Caco-2 (cell line): Measurements from ENCODE around the gene BMERB1. TPM values are rescaled to one million over a fixed set of nuclear protein-coding genes. Genes with fewer than 3 reads are reported as not detected.

Source experiments
- BruUV-seq: library from RNA; stranded (reverse); fragments of 400-500 nt; replicated peaks from 2 replicates; lab custom pipeline; 2021; lab: Mats Ljungman, UMichigan
- CTCF ChIA-PET: fragments of 300-600 bp; sonication (Branson Sonifier 250); formaldehyde crosslinking; loops from one replicate; lab custom pipeline; 2022; ENCODE audit warnings: antibody characterized with exemption; lab: Charles Lee
- POLR2A ChIA-PET: fragments of 300-600 bp; sonication (Branson Sonifier 250); formaldehyde crosslinking; loops from one replicate; lab custom pipeline; 2022; ENCODE audit warnings: antibody characterized with exemption; lab: Charles Lee
- DNase-seq, 2 experiments: peaks; one replicate each; pipeline versions ENCODE4 v3.0.0 to v3.0.0-alpha.2; 2020 to 2022
- H3K27me3 ChIP-seq: replicated peaks from 2 replicates; pipeline ENCODE4 v1.6.0; 2011; ENCODE audit warnings: low read length; ENCODE audit not compliant: control insufficient read depth, insufficient read depth
- H3K36me3 ChIP-seq: 2 replicates; pipeline ENCODE4 v1.5.1; 2011; ENCODE audit warnings: low read length; ENCODE audit not compliant: control insufficient read depth, insufficient read depth
- H3K4me1 ChIP-seq: fragments of 250-450 bp; sonication (Bioruptor Pico); 2 replicates; pipeline ENCODE4 v1.5.1; 2020; ENCODE audit warnings: mild to moderate bottlenecking
- H3K4me3 ChIP-seq: 2 replicates; pipeline ENCODE4 v1.5.1; 2011; ENCODE audit warnings: low read depth, mild to moderate bottlenecking, control low read depth, low read length
- H3K9me3 ChIP-seq: fragments of 250-450 bp; sonication (Bioruptor Pico); 2 replicates; pipeline ENCODE4 v1.5.1; 2020; ENCODE audit warnings: mild to moderate bottlenecking, moderate library complexity
- H3K27ac Mint-ChIP-seq: one replicate; pipeline ENCODE4 v1.8.0; 2022; ENCODE audit warnings: mixed read lengths; ENCODE audit not compliant: unreplicated experiment
- H3K27me3 Mint-ChIP-seq: one replicate; pipeline ENCODE4 v1.8.0; 2022; ENCODE audit warnings: mixed read lengths; ENCODE audit not compliant: insufficient read depth, unreplicated experiment
- H3K36me3 Mint-ChIP-seq: one replicate; pipeline ENCODE4 v1.8.0; 2022; ENCODE audit warnings: mild to moderate bottlenecking, mixed read lengths; ENCODE audit not compliant: insufficient read depth, unreplicated experiment
- H3K4me1 Mint-ChIP-seq: one replicate; pipeline ENCODE4 v1.8.0; 2022; ENCODE audit warnings: low read depth, mixed read lengths; ENCODE audit not compliant: unreplicated experiment
- H3K4me3 Mint-ChIP-seq: one replicate; pipeline ENCODE4 v1.8.0; 2022; ENCODE audit warnings: mild to moderate bottlenecking, moderate library complexity, mixed read lengths; ENCODE audit not compliant: unreplicated experiment
- H3K9me3 Mint-ChIP-seq: one replicate; pipeline ENCODE4 v1.8.0; 2022; ENCODE audit warnings: mixed read lengths; ENCODE audit not compliant: unreplicated experiment
- intact Hi-C: fragments of 100-400 bp; cut with micrococcal nuclease; formaldehyde crosslinking; loops from one replicate; pipeline ENCODE4 v1.10.0; 2022; ENCODE audit not compliant: unreplicated experiment
- total RNA-seq: library from RNA; stranded (reverse); gene quantifications from 2 replicates; pipeline ENCODE4 v1.2.3, GENCODE V29; 2022
- TF ChIP-seq, protein P1 (sequence below), 2 experiments: fragments of 200-600 bp in 1 of 2; IDR thresholded peaks; 1 replicate in 1 of 2; 2 replicates in 1 of 2; pipeline versions ENCODE4 v1.5.1 to v1.8.0; 2011 to 2022; ENCODE audit warnings: antibody characterized with exemption in 1 of 2, control low read depth in 1 of 2, inconsistent platforms in 1 of 2, low read depth in 1 of 2, low read length in 1 of 2, mild to moderate bottlenecking in 1 of 2, moderate library complexity in 1 of 2; ENCODE audit not compliant: insufficient read depth in 1 of 2, severe bottlenecking in 1 of 2, unreplicated experiment in 1 of 2

BMERB1 gene
- total RNA-seq, 1 experiment from 2014 or later: not detected

- BruUV-seq: no TSS peak
These were observed 26.2 kb downstream of the BMERB1 start for GRCh38 chr16:15460601-15461000.

GRCh38 chr16:15461376-15461775 lies 27.0 kb downstream of the BMERB1 start:
- CTCF ChIA-PET: no interaction called here
- Mint-ChIP-seq H3K27ac (no peak overlapping the region), H3K36me3 (no peaks in the 10 kb centered on the region), H3K4me3 (no peak overlapping the region), H3K9me3 (no peaks in the 10 kb centered on the region), H3K4me1 (peaks cover 5% of the 10 kb centered on the region), H3K27me3 (peaks cover 10% of the 10 kb centered on the region)
- BruUV-seq: no TSS peak
- H3K27me3 ChIP-seq: no peaks in the 10 kb centered on the region
- no peaks in the 10 kb centered on the region for H3K9me3 ChIP-seq
- H3K4me3 ChIP-seq: no peak overlapping the region
- POLR2A ChIA-PET: no interaction called here
- no peaks in the 10 kb centered on the region for H3K4me1 ChIP-seq
- DNase-seq: no peak
- H3K36me3 ChIP-seq: no peaks in the 10 kb centered on the region
- intact Hi-C loops: no loop called here
- TF ChIP-seq, protein P1, sequence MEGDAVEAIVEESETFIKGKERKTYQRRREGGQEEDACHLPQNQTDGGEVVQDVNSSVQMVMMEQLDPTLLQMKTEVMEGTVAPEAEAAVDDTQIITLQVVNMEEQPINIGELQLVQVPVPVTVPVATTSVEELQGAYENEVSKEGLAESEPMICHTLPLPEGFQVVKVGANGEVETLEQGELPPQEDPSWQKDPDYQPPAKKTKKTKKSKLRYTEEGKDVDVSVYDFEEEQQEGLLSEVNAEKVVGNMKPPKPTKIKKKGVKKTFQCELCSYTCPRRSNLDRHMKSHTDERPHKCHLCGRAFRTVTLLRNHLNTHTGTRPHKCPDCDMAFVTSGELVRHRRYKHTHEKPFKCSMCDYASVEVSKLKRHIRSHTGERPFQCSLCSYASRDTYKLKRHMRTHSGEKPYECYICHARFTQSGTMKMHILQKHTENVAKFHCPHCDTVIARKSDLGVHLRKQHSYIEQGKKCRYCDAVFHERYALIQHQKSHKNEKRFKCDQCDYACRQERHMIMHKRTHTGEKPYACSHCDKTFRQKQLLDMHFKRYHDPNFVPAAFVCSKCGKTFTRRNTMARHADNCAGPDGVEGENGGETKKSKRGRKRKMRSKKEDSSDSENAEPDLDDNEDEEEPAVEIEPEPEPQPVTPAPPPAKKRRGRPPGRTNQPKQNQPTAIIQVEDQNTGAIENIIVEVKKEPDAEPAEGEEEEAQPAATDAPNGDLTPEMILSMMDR (IDR thresholded peaks at IDR 0.05; ENCODE audit: insufficient read depth in 1 of 2, low read depth in 1 of 2, low read length in 1 of 2, severe bottlenecking in 1 of 2, unreplicated experiment in 1 of 2): no peak

More at GRCh38 chr16:15460601-15461000, 26.2 kb downstream of the BMERB1 start:
- ChIA-PET POLR2A (no interaction called here), CTCF (interaction anchor here (0.7 kb wide), 1 partner anchor 97 kb away, joined by 3 read pairs; no protein-coding TSS in a partner anchor)
- Mint-ChIP-seq H3K27ac (no peak overlapping the region), H3K9me3 (no peaks in the 10 kb centered on the region), H3K36me3 (no peaks in the 10 kb centered on the region), H3K27me3 (peaks cover 10% of the 10 kb centered on the region), H3K4me3 (no peak overlapping the region), H3K4me1 (peaks cover 10% of the 10 kb centered on the region)
- no peak for DNase-seq
- Histone ChIP-seq H3K36me3 (no peaks in the 10 kb centered on the region), H3K4me1 (peaks cover 5% of the 10 kb centered on the region), H3K27me3 (no peaks in the 10 kb centered on the region), H3K9me3 (no peaks in the 10 kb centered on the region), H3K4me3 (no peak overlapping the region)
- TF ChIP-seq, protein P1 (IDR thresholded peaks at IDR 0.05; ENCODE audit: insufficient read depth in 1 of 2, low read depth in 1 of 2, low read length in 1 of 2, severe bottlenecking in 1 of 2, unreplicated experiment in 1 of 2): no peak
- intact Hi-C loops: no loop called here

DNA sequence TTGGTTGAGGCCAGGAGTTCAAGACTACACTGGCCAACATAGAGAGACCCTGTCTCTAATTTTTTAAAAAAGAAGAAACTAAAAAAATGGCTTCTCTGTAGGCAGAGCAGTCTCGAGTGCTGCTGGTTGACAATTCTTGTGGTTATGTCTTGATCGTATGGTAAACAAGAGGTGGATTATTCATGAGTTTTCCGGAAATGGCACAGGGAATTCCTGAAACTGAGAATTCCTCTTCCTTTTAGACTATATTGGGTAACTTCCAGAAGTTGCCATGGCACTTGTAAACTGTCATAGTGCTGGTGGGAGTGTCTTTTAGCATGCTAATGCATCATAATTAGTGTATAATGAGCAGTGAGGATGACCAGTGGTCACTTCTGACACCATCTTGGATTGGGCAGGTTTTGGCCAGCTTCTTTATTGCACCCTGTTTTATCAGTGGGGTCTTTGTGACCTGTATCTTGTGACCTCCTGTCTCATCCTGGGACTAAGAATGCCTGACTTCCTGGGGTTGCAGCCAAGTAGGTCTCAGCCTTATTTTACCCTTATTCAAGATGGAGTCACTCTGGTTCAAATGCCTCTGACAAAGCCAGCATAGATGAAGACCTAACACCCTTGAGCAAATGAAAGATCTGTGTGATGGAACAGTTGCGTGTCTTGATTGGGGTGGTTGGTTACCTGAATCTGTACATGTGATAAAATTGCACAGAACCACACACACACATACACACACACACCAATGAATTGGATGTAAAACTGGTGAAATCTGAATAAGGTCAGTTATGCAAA lies 30.2 kb downstream of the BMERB1 start:
- H3K4me3 Mint-ChIP-seq: no peak overlapping the region
- Histone ChIP-seq H3K9me3 (no peaks in the 10 kb centered on the region), H3K36me3 (no peaks in the 10 kb centered on the region), H3K27me3 (no peaks in the 10 kb centered on the region), H3K4me3 (no peak overlapping the region), H3K4me1 (no peaks in the 10 kb centered on the region)
- intact Hi-C loops: no loop called here
- no peak for DNase-seq
- H3K4me1 Mint-ChIP-seq: peaks cover 6% of the 10 kb centered on the region
- CTCF ChIA-PET: no interaction called here
- TF ChIP-seq, protein P1 (IDR thresholded peaks at IDR 0.05; ENCODE audit: insufficient read depth in 1 of 2, low read depth in 1 of 2, low read length in 1 of 2, severe bottlenecking in 1 of 2, unreplicated experiment in 1 of 2): no peak
- H3K27me3 Mint-ChIP-seq: peaks cover 5% of the 10 kb centered on the region
- POLR2A ChIA-PET: no interaction called here
- H3K27ac Mint-ChIP-seq: no peak overlapping the region
- BruUV-seq: no TSS peak
- no peaks in the 10 kb centered on the region for H3K9me3 Mint-ChIP-seq
- no peaks in the 10 kb centered on the region for H3K36me3 Mint-ChIP-seq
